IMR-90 (cell line): ENCODE results near the gene GOLGA6C.
"Not testable (repeated sequence)": the region's sequence is repeated elsewhere in the genome, so short reads cannot be mapped to it uniquely, and the experiment has no call there.

ENCODE experiments used
- BHLHE40 ChIP-seq: fragments of 150-350 bp; IDR thresholded peaks from 2 replicates; pipeline ENCODE4 v1.6.1; 2016; ENCODE audit warnings: mild to moderate bottlenecking, low read depth, low read length
- CEBPB ChIP-seq: IDR thresholded peaks from 2 replicates; pipeline ENCODE4 v1.6.1; 2012; ENCODE audit warnings: low read depth, low read length, improper control_type of control experiment
- CHD1 ChIP-seq: IDR thresholded peaks from 2 replicates; pipeline ENCODE4 v1.6.1; 2012; ENCODE audit warnings: low read depth, low read length, improper control_type of control experiment
- CTCF ChIP-seq: conservative IDR thresholded peaks from 2 replicates; pipeline ENCODE4 v1.5.1; 2012; ENCODE audit warnings: mild to moderate bottlenecking, low read depth, low read length, improper control_type of control experiment
- POLR2A ChIP-seq: IDR thresholded peaks from 2 replicates; pipeline ENCODE4 v1.6.1; 2012; ENCODE audit warnings: mild to moderate bottlenecking, low read depth, low read length

- not testable (repeated sequence) for TF ChIP-seq CTCF, POLR2A, CHD1, BHLHE40, CEBPB
Observed at GRCh38 chr15:75312548-75312947, 54.4 kb downstream of the GOLGA6C start.
